ENCODE data around the gene GGACT.

GGACT gene

DNA sequence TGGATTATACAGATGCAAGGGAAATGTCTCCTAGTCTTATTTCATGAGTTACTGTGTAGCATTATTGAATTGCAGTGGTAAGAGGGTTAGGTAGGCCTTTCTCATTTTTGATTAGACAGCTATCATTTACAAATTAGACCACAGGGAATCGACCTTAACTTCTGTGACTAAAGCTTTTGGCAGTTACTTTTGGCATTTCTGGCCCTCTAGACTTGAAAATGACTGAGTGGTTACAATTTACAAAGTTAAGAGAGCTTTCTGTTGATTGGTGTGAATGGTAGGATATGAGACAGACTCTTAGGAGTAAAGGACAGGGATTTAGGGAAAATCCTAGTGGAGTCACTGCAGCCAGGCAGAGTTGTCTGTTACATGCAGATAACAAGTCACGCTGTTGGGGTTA, 86.1 kb downstream of the GGACT start:
- no peaks in the 10 kb centered on the region for H3K9me3 ChIP-seq (ENCODE audit: control extremely low read depth in 1 of 5, control insufficient read depth in 4 of 5, insufficient read depth in 2 of 5, low read depth in 1 of 5, low read length in 4 of 5)
- H3K4me1 ChIP-seq (ENCODE audit: control extremely low read depth in 1 of 4, control insufficient read depth in 4 of 4, insufficient read depth in 4 of 4, low read length in 3 of 4): peaks cover 0 to 3% (median 1%) of the 10 kb centered on the region in 4 experiments
- H3K4me3 ChIP-seq (ENCODE audit: control insufficient read depth in 1 of 7, extremely low read depth in 1 of 7, insufficient read depth in 4 of 7, low read depth in 2 of 7, low read length in 6 of 7): no peak overlapping the region
- WGBS (ENCODE audit: insufficient coverage): 90% methylated on average over 1 of the region's 2 CpGs
- no peak overlapping the region for H3K27ac ChIP-seq (ENCODE audit: insufficient read depth in 1 of 2, low read depth in 1 of 2, low read length in 2 of 2, poor library complexity in 1 of 2, severe bottlenecking in 2 of 2)
- no peaks in the 10 kb centered on the region for H3K36me3 ChIP-seq (ENCODE audit: control insufficient read depth in 4 of 4, insufficient read depth in 4 of 4, low read length in 3 of 4)
- no peaks in the 10 kb centered on the region for H3K27me3 ChIP-seq (replicated peaks in 2 of 5; ENCODE audit: control insufficient read depth in 4 of 5, insufficient read depth in 5 of 5, low read length in 4 of 5)
- ChIA-PET CTCF (interaction anchor here (2.8 kb wide), 1 partner anchor 17 kb away, joined by 7 read pairs; no protein-coding TSS in a partner anchor), POLR2A (no interaction called here)
- DNase-seq: no peak

GRCh38 chr13:100497389-100497788, 91.2 kb downstream of the GGACT start:
- POLR2A ChIA-PET: interaction anchor here (0.6 kb wide), 1 partner anchor 92 kb away, joined by 3 read pairs; no protein-coding TSS in a partner anchor
- CTCF ChIA-PET: interaction anchor here (0.9 to 1.9 kb wide), 2 partner anchors 17 to 800 kb away, joined by 3 to 6 read pairs; no protein-coding TSS in a partner anchor
- Histone ChIP-seq H3K36me3 (ENCODE audit: control insufficient read depth in 4 of 4, insufficient read depth in 4 of 4, low read length in 3 of 4) (peaks cover 0 to 6% (median 0%) of the 10 kb centered on the region in 4 experiments), H3K4me1 (ENCODE audit: control extremely low read depth in 1 of 4, control insufficient read depth in 4 of 4, insufficient read depth in 4 of 4, low read length in 3 of 4) (peaks cover 0 to 11% (median 3%) of the 10 kb centered on the region in 4 experiments), H3K4me3 (ENCODE audit: control insufficient read depth in 1 of 7, extremely low read depth in 1 of 7, insufficient read depth in 4 of 7, low read depth in 2 of 7, low read length in 6 of 7) (no peak overlapping the region), H3K9me3 (ENCODE audit: control extremely low read depth in 1 of 5, control insufficient read depth in 4 of 5, insufficient read depth in 2 of 5, low read depth in 1 of 5, low read length in 4 of 5) (no peaks in the 10 kb centered on the region), H3K27ac (ENCODE audit: insufficient read depth in 1 of 2, low read depth in 1 of 2, low read length in 2 of 2, poor library complexity in 1 of 2, severe bottlenecking in 2 of 2) (no peak overlapping the region), H3K27me3 (replicated peaks in 2 of 5; ENCODE audit: control insufficient read depth in 4 of 5, insufficient read depth in 5 of 5, low read length in 4 of 5) (no peaks in the 10 kb centered on the region)
- peak in 1 of 3 donors; percentile 12 for DNase-seq
- 83% methylated on average over 1 of the region's 1 CpG for WGBS (ENCODE audit: insufficient coverage)

DNA sequence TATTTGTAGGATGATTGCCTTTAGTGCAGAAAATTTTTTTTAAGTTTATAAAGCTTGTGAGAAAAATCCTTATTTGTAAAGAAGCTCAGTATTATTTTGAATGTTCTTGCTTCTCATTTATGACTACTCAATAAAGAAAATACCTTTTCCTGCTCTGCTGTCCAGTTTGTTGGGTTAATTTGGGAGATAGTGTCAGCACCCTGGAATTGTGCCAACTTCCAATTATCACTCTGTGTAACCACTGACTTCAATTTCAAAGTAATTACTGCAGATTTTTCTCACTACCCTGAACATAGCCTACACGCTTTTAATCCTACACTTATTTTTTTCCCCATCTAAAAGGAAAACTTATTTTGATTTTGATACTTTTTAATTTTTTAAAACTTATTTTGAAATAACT, 93.1 kb downstream of the GGACT start:
- no peak overlapping the region for H3K4me3 ChIP-seq (ENCODE audit: control insufficient read depth in 1 of 7, extremely low read depth in 1 of 7, insufficient read depth in 4 of 7, low read depth in 2 of 7, low read length in 6 of 7)
- H3K27ac ChIP-seq (ENCODE audit: insufficient read depth in 1 of 2, low read depth in 1 of 2, low read length in 2 of 2, poor library complexity in 1 of 2, severe bottlenecking in 2 of 2): no peak overlapping the region
- no peaks in the 10 kb centered on the region for H3K27me3 ChIP-seq (replicated peaks in 2 of 5; ENCODE audit: control insufficient read depth in 4 of 5, insufficient read depth in 5 of 5, low read length in 4 of 5)
- WGBS (ENCODE audit: insufficient coverage): no CpG with 5 or more reads among the region's 1 CpG
- H3K4me1 ChIP-seq (ENCODE audit: control extremely low read depth in 1 of 4, control insufficient read depth in 4 of 4, insufficient read depth in 4 of 4, low read length in 3 of 4): peaks cover 0 to 11% (median 3%) of the 10 kb centered on the region in 4 experiments
- POLR2A ChIA-PET: no interaction called here
- H3K9me3 ChIP-seq (ENCODE audit: control extremely low read depth in 1 of 5, control insufficient read depth in 4 of 5, insufficient read depth in 2 of 5, low read depth in 1 of 5, low read length in 4 of 5): no peaks in the 10 kb centered on the region
- no peak for DNase-seq
- H3K36me3 ChIP-seq (ENCODE audit: control insufficient read depth in 4 of 4, insufficient read depth in 4 of 4, low read length in 3 of 4): peaks cover 0 to 6% (median 0%) of the 10 kb centered on the region in 4 experiments
- CTCF ChIA-PET: interaction anchor here (0.6 kb wide), 1 partner anchor 48 kb away, joined by 5 read pairs; no protein-coding TSS in a partner anchor

GRCh38 chr13:100493418-100493817, 95.2 kb downstream of the GGACT start:
- H3K9me3 ChIP-seq (ENCODE audit: control extremely low read depth in 1 of 5, control insufficient read depth in 4 of 5, insufficient read depth in 2 of 5, low read depth in 1 of 5, low read length in 4 of 5): no peaks in the 10 kb centered on the region
- H3K27ac ChIP-seq (ENCODE audit: insufficient read depth in 1 of 2, low read depth in 1 of 2, low read length in 2 of 2, poor library complexity in 1 of 2, severe bottlenecking in 2 of 2): no peak overlapping the region
- H3K27me3 ChIP-seq (replicated peaks in 2 of 5; ENCODE audit: control insufficient read depth in 4 of 5, insufficient read depth in 5 of 5, low read length in 4 of 5): no peaks in the 10 kb centered on the region
- 93% methylated on average over 4 of the region's 7 CpGs for WGBS (ENCODE audit: insufficient coverage)
- DNase-seq: no peak
- POLR2A ChIA-PET: no interaction called here
- peaks cover 0 to 11% (median 3%) of the 10 kb centered on the region in 4 experiments for H3K4me1 ChIP-seq (ENCODE audit: control extremely low read depth in 1 of 4, control insufficient read depth in 4 of 4, insufficient read depth in 4 of 4, low read length in 3 of 4)
- H3K4me3 ChIP-seq (ENCODE audit: control insufficient read depth in 1 of 7, extremely low read depth in 1 of 7, insufficient read depth in 4 of 7, low read depth in 2 of 7, low read length in 6 of 7): no peak overlapping the region
- peaks cover 0 to 6% (median 0%) of the 10 kb centered on the region in 4 experiments for H3K36me3 ChIP-seq (ENCODE audit: control insufficient read depth in 4 of 4, insufficient read depth in 4 of 4, low read length in 3 of 4)
- CTCF ChIA-PET: interaction anchor here (1.5 kb wide), 1 partner anchor 807 kb away, joined by 4 read pairs; no protein-coding TSS in a partner anchor

- ChIA-PET POLR2A (no interaction called here), CTCF (no interaction called here)
- DNase-seq: no peak
- no peaks in the 10 kb centered on the region for H3K27me3 ChIP-seq (replicated peaks in 2 of 5; ENCODE audit: control insufficient read depth in 4 of 5, insufficient read depth in 5 of 5, low read length in 4 of 5)
- H3K4me1 ChIP-seq (ENCODE audit: control extremely low read depth in 1 of 4, control insufficient read depth in 4 of 4, insufficient read depth in 4 of 4, low read length in 3 of 4): no peaks in the 10 kb centered on the region
- H3K27ac ChIP-seq (ENCODE audit: insufficient read depth in 1 of 2, low read depth in 1 of 2, low read length in 2 of 2, poor library complexity in 1 of 2, severe bottlenecking in 2 of 2): no peak overlapping the region
- no peaks in the 10 kb centered on the region for H3K9me3 ChIP-seq (ENCODE audit: control extremely low read depth in 1 of 5, control insufficient read depth in 4 of 5, insufficient read depth in 2 of 5, low read depth in 1 of 5, low read length in 4 of 5)
- peaks cover 0 to 6% (median 0%) of the 10 kb centered on the region in 4 experiments for H3K36me3 ChIP-seq (ENCODE audit: control insufficient read depth in 4 of 4, insufficient read depth in 4 of 4, low read length in 3 of 4)
- no peak overlapping the region for H3K4me3 ChIP-seq (ENCODE audit: control insufficient read depth in 1 of 7, extremely low read depth in 1 of 7, insufficient read depth in 4 of 7, low read depth in 2 of 7, low read length in 6 of 7)
- WGBS (ENCODE audit: insufficient coverage): 100% methylated on average over 6 of the region's 8 CpGs
These were observed 97.3 kb downstream of the GGACT start for GRCh38 chr13:100491164-100491842.

DNA sequence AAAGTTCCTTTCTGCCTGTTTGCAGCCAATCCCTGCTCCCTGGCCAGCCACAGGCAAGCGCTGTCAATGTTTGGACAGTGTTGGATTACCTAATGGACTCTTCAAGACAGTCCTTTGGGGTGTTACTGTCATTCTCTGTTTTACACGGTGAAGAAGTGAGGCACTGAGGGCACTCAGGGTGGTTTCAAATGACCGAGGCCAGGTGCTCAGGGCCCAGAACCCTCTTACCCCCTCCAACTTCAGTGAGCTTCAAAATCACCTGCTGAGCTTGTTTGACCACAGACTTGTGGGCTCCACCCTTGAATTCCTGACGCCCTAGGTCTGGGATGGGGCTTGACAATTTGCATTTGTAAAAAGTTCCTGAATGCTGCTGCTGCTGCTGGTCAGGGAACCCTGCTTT, 97.9 kb downstream of the GGACT start:
- ChIA-PET POLR2A (no interaction called here), CTCF (no interaction called here)
- H3K4me3 ChIP-seq (ENCODE audit: control insufficient read depth in 1 of 7, extremely low read depth in 1 of 7, insufficient read depth in 4 of 7, low read depth in 2 of 7, low read length in 6 of 7): no peak overlapping the region
- DNase-seq: no peak
- H3K27ac ChIP-seq (ENCODE audit: insufficient read depth in 1 of 2, low read depth in 1 of 2, low read length in 2 of 2, poor library complexity in 1 of 2, severe bottlenecking in 2 of 2): no peak overlapping the region
- no peaks in the 10 kb centered on the region for H3K4me1 ChIP-seq (ENCODE audit: control extremely low read depth in 1 of 4, control insufficient read depth in 4 of 4, insufficient read depth in 4 of 4, low read length in 3 of 4)
- no peaks in the 10 kb centered on the region for H3K27me3 ChIP-seq (replicated peaks in 2 of 5; ENCODE audit: control insufficient read depth in 4 of 5, insufficient read depth in 5 of 5, low read length in 4 of 5)
- no peaks in the 10 kb centered on the region for H3K9me3 ChIP-seq (ENCODE audit: control extremely low read depth in 1 of 5, control insufficient read depth in 4 of 5, insufficient read depth in 2 of 5, low read depth in 1 of 5, low read length in 4 of 5)
- H3K36me3 ChIP-seq (ENCODE audit: control insufficient read depth in 4 of 4, insufficient read depth in 4 of 4, low read length in 3 of 4): peaks cover 0 to 6% (median 0%) of the 10 kb centered on the region in 4 experiments
- WGBS (ENCODE audit: insufficient coverage): 91% methylated on average over 3 of the region's 4 CpGs

DNA sequence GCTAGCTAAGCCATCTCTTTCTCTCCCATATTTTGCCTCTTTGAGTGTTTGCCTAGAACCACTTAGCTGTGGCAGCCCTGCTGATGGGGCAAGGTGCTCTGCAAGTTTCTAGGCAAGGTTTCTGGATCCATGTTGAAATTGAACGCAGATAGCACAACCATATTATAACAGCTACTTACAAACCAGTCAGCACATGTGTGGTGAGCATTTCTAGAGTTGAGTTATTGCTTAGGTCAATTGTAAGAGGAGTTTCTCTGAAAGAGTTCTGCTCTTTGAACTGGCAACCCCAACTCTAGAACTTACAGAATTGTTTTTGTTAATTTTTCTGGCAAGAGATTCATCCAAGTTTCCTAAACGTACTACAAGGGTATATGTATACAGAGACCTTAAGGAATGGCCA, 103.3 kb downstream of the GGACT start:
- no peak overlapping the region for H3K27ac ChIP-seq (ENCODE audit: insufficient read depth in 1 of 2, low read depth in 1 of 2, low read length in 2 of 2, poor library complexity in 1 of 2, severe bottlenecking in 2 of 2)

More for the DNA sequence above, 103.3 kb downstream of the GGACT start:
- Histone ChIP-seq H3K4me3 (ENCODE audit: control insufficient read depth in 1 of 7, extremely low read depth in 1 of 7, insufficient read depth in 4 of 7, low read depth in 2 of 7, low read length in 6 of 7) (no peak overlapping the region), H3K36me3 (ENCODE audit: control insufficient read depth in 4 of 4, insufficient read depth in 4 of 4, low read length in 3 of 4) (no peaks in the 10 kb centered on the region), H3K9me3 (ENCODE audit: control extremely low read depth in 1 of 5, control insufficient read depth in 4 of 5, insufficient read depth in 2 of 5, low read depth in 1 of 5, low read length in 4 of 5) (no peaks in the 10 kb centered on the region), H3K27me3 (replicated peaks in 2 of 5; ENCODE audit: control insufficient read depth in 4 of 5, insufficient read depth in 5 of 5, low read length in 4 of 5) (no peaks in the 10 kb centered on the region), H3K4me1 (ENCODE audit: control extremely low read depth in 1 of 4, control insufficient read depth in 4 of 4, insufficient read depth in 4 of 4, low read length in 3 of 4) (no peaks in the 10 kb centered on the region)
- CTCF ChIA-PET: interaction anchor here (2.3 kb wide), 1 partner anchor 17 kb away, joined by 7 read pairs; no protein-coding TSS in a partner anchor
- POLR2A ChIA-PET: no interaction called here
- WGBS (ENCODE audit: insufficient coverage): 100% methylated on average over 1 of the region's 2 CpGs
- DNase-seq: no peak
